MM.1S (cell line): Measurements from ENCODE around the gene MAGEB6B.

Source experiments
- CTCF ChIP-seq: fragments of 300-600 bp; sonication (generic); IDR thresholded peaks from 2 replicates; pipeline ENCODE4 v1.5.1; 2016; ENCODE audit warnings: antibody characterized with exemption, low read length, mixed read lengths
- EZH2 ChIP-seq: fragments of 300-600 bp; sonication (generic); optimal IDR thresholded peaks from 2 replicates; pipeline ENCODE3; 2017; ENCODE audit warnings: low read depth, mild to moderate bottlenecking, antibody characterized with exemption, low read length, mixed read lengths
- EZH2phosphoT487 ChIP-seq: fragments of 300-600 bp; sonication (generic); IDR thresholded peaks from 2 replicates; pipeline ENCODE4 v1.6.1; 2018; ENCODE audit warnings: antibody characterized with exemption, low read length

- TF ChIP-seq EZH2 (no peak), CTCF (no peak), EZH2phosphoT487 (no peak)
These were observed 14.4 kb upstream of the MAGEB6B start for GRCh38 chrX:26146024-26146423.
